ENCODE data around the gene PLEKHA1. TPM values are rescaled to one million over a fixed set of nuclear protein-coding genes. Genes with fewer than 3 reads are reported as not detected.

PLEKHA1 gene
- polyA plus RNA-seq, 1 of the 3 experiments (the other 2 are of a cell fraction), result 8.4 TPM

DNA sequence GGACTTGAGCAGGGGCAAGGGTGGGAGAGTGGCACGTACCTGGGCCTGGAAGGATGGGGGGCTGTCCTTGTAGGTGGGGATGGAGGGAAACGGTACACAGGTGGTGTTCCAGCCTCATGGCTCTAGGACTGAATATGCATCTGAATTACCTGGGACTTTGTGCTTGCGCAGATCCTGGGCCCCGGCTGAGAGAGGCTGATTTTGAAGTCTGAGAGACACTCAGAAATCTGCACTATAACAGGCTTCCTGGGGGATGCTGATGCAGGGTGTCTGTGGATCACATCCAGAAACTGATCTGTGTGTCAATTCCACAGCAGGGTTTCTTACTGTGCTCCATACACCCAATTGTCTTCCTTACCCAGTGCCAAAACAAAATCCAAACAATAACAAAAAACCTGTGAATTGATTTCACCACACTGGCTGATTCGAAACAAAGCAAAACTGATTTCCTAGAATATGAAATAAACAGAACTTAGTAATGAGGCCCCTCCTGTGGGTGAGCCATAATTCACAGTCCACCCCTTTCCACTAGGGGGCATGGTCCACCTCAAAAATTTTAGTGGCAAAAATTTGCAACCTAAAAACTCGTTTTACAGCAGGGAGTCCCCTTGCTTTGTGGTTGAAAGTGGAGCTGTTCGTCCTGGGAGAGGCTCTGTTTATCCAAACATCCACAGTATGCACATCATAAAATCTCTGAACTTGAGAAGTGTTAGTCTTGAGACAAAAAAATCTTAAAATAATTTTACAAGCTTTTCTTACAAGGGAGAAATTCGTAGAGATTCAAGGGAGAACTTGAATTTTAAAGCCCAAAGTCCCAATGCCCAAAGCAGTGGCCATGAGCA is 32.0 kb upstream of the PLEKHA1 start:
- Histone ChIP-seq H3K79me2 (ENCODE audit: insufficient read depth) (no peaks in the 10 kb centered on the region), H3K9me2 (no peaks in the 10 kb centered on the region), H3K27ac (ENCODE audit: low read depth in 2 of 2, low read length in 1 of 2) (no peak overlapping the region), H3K4me1 (ENCODE audit: control insufficient read depth in 1 of 2, insufficient read depth in 2 of 2, low read depth in 1 of 2, low read length in 1 of 2) (no peaks in the 10 kb centered on the region), H3K36me3 (replicated peaks in 1 of 2; ENCODE audit: control insufficient read depth in 1 of 2, insufficient read depth in 2 of 2, low read length in 1 of 2) (no peaks in the 10 kb centered on the region), H3F3A (replicated peaks; ENCODE audit: insufficient read depth) (no peaks in the 10 kb centered on the region), H4K20me1 (ENCODE audit: insufficient read depth) (no peaks in the 10 kb centered on the region), H3K9ac (no peak overlapping the region), H3K27me3 (ENCODE audit: insufficient read depth) (no peaks in the 10 kb centered on the region), H3K4me3 (ENCODE audit: low read depth in 2 of 2, low read length in 1 of 2) (no peak overlapping the region), H3K9me3 (no peaks in the 10 kb centered on the region), H2AFZ (ENCODE audit: low read depth) (no peak overlapping the region), H3K4me2 (no peak overlapping the region)
- POLR2A ChIA-PET, result no interaction called here
- WGBS (ENCODE audit: low lambda C conversion rate), result 50% methylated on average over 8 of the region's 8 CpGs
- no peak for TF ChIP-seq ZBTB33 (IDR thresholded peaks at IDR 0.05; ENCODE audit: borderline replicate concordance, low read depth)
- no peak for TF ChIP-seq FOXJ3 (CRISPR knock-in tag; IDR thresholded peaks at IDR 0.05)
- no peak for TF ChIP-seq TCF12 (IDR thresholded peaks at IDR 0.05)
- peak; percentile 80 for TF ChIP-seq RAD21 (IDR thresholded peaks at IDR 0.05; ENCODE audit: low read length)
- TF ChIP-seq FOXM1 (IDR thresholded peaks at IDR 0.05; ENCODE audit: low read depth), result no peak
- peak; percentile 76 for TF ChIP-seq CTCF (IDR thresholded peaks at IDR 0.05)
- no peak for TF ChIP-seq NFIC (IDR thresholded peaks at IDR 0.05; ENCODE audit: borderline replicate concordance)
- no peak for TF ChIP-seq JUND (IDR thresholded peaks at IDR 0.05)
- TF ChIP-seq MXI1 (IDR thresholded peaks at IDR 0.05; ENCODE audit: low read depth, low read length), result no peak
- no peak for TF ChIP-seq CHD2 (IDR thresholded peaks at IDR 0.05; ENCODE audit: low read length, partially characterized antibody)
- TF ChIP-seq IRF3 (IDR thresholded peaks at IDR 0.05; ENCODE audit: low read depth, low read length), result no peak
- TF ChIP-seq SMC3 (IDR thresholded peaks at IDR 0.05; ENCODE audit: low read depth, low read length), result peak; percentile 71
- no peak for TF ChIP-seq GABPA (IDR thresholded peaks at IDR 0.05; ENCODE audit: low read depth)
- TF ChIP-seq RCOR1 (IDR thresholded peaks at IDR 0.05; ENCODE audit: low read length), result no peak
- no peak for TF ChIP-seq NRF1 (IDR thresholded peaks at IDR 0.05; ENCODE audit: low read depth, low read length)
- CTCF ChIA-PET, result interaction anchor here (0.6 to 2.5 kb wide), 19 partner anchors 10 to 361 kb away, joined by 3 to 25 read pairs (median 4); partner anchors contain the start of gene HTRA1
- DNase-seq, result peak; percentile 63
